HG03280 (cell line): Measurements from ENCODE around the gene PRPF31.

Source experiments
- ATAC-seq: cut with Tn5 transposase; IDR thresholded peaks from one replicate; pipeline ENCODE4 v1.9.1; 2021; ENCODE audit warnings: mild to moderate bottlenecking, moderate library complexity; ENCODE audit not compliant: unreplicated experiment

Gene PRPF31

DNA sequence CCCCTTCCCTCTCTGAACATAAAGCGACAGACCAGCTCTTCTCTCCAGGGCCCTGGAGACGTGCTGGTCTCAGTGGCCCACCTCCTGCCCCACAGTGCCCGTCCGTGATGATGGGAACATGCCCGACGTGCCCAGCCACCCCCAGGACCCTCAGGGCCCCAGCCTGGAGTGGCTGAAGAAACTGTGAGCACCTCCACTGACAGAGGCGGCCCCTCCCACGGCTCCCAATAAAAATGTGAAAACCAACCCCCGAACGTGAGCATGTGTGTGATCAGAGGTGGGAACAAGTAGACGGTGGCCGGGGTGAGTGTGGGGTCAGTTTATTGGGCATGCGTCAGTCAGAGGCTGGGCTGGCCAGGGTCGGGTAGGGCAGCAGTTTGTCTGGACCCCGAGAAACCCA, 8.8 kb upstream of the PRPF31 start:
- ATAC-seq: no peak

DNA sequence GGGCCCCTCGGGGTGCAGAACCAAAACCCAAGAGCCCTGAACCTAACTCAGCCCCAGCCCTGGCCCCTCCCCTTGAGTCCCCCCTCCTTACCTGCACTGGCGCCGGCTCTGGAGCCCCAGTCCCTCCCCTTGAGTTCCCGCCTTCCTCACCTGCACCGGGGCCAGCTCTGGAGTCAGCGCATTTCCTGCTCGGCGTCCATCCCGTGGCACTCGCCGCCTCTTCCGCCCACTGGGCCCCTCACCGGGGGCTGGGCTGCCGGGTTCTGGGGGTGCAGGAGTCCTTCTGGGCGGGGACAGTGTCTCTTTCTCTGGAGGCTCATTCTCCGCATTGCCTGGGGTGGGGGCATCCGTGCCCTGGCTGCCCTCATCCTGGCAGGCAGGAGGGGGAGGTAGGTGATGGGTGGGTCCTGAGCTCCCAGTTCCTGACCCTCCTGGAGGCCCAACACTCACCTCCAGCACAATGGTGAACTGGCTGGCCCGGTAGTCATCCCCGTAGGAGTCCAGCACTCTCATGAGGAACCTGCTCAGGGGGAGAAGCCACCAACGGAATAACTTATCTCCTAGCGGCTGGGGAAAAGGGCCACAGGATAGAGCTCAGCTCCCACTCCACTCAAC, 7.6 kb upstream of the PRPF31 start:
- ATAC-seq: no peak

DNA sequence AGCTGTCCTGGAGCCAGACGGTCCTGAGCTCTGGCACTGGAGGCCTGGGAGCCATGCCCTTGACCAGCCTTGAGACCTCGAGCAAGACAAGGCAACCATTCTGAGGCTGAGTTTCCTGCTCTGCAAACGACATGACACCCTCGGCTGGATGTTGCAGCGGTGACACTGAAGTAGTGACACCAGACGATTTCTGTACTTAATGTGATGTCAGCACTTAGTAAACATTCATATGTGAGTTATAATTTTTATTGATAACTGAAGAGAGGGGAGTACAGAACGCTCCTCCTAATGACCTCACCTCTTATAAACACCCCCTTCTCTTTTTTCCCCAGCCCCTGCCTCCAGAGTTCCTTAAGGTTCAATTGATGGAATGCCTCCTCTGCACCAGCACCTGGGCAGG, 7.1 kb upstream of the PRPF31 start:
- ATAC-seq: no peak

DNA sequence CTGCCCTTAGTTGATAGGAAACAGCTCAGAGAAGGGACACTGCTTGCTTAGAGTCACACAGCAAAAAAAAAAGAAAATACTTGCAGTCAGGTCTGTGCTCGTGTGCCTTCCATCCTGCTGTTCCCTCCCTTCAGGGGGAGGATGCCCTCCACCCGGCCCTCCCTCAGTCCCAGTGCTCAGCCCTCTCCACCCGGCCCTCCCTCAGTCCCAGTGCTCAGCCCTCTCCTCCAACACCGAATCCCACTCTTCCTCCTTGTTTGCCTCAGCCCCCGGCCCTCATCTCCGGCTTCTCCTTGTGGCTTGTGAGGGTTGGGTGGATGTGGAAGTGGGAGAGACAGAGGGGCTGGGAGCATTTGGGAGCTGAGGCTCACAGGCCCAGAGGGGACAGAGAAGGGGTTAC, 5.9 kb upstream of the PRPF31 start:
- no peak for ATAC-seq

DNA sequence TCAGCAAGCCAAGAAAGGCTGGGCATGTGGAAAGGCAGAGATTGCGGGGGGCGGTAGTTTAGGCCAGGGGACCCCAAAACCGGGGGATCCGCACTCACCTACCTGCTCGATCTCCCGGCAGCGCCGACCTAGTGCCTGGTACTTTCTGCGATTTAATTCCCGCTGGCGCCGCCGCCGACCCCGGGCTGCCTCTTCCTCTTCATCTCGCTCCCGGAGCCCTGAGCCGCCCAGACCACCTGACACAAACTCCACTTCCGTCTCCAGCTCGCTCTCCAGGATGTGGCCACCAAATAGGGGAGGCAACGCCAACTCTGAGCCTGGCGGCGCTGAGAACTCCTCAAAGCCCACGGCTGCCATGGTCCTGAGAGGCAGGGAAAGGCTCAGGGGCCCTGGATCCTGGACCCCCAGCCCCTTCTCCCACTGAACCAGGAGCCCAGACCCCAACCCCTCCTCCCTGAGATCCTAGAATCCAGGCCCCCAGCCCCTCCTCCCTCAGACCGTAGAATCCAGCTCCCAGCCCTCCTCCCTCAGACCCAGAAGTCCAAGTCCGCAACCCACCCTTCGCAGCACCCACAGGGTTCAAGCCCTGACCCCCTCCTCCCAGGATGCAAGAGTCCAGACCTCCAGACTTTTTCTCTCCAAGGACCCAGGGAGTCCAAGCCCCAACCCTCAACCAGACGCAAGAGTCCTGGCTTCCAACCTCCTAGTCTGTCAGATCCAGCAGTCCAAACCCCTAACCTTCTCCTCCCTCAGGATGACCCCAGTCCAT, 1.0 kb upstream of the PRPF31 start:
- ATAC-seq: no peak

DNA sequence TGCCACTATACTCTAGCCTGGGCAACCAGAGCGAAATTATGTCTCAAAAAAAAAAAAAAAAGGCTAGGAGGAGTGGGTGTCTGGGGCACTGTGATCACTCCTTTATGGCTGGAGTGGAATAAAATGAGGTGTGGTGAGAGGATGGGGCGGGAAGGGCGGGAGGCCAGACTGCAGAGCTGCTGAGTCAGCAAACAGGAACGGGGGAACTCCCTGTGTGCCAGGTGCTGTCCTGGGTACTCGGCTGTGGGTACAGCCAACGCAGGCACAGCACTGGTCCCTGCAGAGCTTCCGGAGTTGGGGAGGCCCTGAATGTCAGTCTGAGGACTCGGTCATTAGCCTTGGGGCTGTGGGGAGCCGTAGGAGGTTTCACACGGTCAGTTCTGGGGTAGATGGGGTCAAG, 5.7 kb downstream of the PRPF31 start:
- no peak for ATAC-seq

DNA sequence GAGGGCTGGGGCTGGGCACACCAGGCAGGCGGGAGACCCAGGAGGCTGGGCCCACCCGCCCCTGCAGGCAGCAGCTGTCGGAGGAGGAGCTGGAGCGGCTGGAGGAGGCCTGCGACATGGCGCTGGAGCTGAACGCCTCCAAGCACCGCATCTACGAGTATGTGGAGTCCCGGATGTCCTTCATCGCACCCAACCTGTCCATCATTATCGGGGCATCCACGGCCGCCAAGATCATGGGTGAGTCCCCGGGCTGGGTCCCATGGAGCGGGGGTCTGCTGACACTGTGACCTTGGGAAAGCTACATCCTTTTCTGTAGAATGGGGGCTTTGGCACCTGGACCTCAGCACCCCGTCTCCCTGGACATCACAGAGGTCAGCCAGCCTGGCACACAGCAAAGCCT, 8.1 kb downstream of the PRPF31 start:
- ATAC-seq: no peak

DNA sequence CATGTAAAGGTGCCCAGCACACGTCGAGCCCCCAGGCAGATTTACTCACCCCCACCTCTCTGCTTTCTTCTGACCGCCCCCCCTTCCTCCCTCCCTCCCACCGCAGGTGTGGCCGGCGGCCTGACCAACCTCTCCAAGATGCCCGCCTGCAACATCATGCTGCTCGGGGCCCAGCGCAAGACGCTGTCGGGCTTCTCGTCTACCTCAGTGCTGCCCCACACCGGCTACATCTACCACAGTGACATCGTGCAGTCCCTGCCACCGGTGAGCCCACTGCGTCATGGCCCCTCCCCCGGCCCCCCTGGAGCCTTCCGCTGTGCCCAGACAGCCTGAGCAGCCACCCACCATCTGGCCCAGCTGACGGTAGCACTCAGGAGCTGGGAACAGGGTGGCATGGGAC, 8.8 kb downstream of the PRPF31 start:
- ATAC-seq: no peak

DNA sequence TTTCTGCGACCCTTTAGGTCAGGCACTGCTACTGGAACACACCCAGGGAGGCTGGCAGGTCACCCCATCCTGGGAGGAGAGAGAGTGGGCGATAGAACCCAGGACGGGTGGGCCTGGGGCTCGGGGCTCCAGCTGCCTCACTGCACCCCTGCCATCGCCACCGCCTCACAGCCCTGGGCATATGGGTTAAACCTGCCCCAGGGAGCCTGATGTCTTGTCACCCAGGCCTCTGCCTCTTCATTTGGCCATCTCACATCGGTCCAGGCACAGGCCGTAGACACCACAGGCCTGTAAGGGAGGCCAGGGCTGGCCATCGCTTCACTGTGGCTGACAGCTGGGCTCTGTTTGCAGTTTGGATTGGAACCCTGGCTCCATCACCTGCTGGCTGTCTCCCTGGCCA, 10.2 kb downstream of the PRPF31 start:
- ATAC-seq: no peak

DNA sequence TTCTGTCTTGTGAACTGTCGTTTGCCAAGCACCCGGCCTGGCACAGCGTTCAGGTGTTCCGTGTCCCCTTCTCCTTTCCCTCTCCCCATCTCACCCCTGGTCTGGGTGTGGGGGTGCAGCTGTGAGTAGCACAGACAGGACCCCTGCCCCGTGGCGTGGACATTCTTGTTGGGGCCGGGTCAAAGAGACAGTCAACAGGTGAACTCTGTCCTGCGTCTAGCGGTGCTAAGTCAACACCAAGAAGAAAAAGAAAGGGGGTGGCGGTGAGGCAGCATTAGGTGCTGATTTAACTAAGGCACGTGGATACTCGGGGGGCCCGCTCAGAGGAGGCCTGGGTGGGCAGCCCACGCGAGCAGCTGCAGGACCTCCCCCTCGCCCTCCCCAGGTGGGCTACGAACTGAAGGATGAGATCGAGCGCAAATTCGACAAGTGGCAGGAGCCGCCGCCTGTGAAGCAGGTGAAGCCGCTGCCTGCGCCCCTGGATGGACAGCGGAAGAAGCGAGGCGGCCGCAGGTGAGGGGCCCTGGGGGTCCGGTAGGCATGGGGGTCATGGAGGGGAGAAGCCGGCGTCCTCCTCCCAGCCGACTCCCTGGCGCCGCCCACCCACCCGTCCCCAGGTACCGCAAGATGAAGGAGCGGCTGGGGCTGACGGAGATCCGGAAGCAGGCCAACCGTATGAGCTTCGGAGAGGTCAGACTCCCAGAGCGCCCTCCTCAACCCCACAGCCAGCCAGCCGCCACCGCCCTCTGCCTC, 12.3 kb downstream of the PRPF31 start:
- no peak for ATAC-seq

DNA sequence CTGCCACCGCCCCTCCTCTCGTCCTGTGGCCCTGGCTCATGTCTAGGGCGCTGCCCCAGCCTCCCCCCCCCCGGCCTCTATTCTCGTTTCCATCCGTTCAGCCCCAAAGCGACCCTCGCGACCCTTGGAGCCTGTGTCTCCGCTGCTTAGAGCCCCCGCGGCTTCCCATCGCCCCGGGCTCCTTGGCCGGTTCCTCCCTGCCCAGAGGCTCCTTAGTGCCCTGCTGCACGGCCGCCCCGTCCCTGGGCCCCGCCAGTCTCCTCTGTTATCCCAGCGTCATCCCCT, 12.8 kb downstream of the PRPF31 start:
- no peak for ATAC-seq

DNA sequence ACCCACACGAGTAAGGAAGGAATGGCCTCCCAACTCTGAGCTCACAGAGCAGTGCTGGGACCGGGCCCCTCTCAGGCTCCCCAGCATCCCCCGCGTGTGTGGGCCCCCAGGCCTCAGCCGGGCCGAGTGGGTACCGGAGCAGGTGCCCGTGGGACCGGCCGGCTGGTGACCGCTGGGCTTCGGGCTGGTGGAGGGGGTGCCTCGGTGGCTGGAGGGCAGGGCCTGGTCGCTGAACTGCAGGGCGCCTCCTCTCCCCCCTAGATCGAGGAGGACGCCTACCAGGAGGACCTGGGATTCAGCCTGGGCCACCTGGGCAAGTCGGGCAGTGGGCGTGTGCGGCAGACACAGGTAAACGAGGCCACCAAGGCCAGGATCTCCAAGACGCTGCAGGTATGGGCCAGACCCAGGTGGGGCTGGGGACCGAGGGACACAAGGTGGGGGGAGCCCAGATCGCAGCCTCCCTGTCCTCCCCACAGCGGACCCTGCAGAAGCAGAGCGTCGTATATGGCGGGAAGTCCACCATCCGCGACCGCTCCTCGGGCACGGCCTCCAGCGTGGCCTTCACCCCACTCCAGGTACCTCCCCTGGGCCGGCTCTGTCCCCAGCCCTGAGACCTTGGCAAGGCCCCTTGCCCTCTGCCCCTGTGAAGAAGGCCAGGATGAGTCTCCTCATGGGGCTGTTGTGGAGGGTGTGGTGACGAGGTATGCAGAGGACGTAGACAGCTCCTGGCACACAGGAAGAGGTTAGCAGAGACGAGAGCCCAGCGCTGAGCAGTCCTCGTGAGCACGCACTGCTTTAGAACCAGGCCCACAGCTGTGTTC, 13.5 kb downstream of the PRPF31 start:
- ATAC-seq: no peak

DNA sequence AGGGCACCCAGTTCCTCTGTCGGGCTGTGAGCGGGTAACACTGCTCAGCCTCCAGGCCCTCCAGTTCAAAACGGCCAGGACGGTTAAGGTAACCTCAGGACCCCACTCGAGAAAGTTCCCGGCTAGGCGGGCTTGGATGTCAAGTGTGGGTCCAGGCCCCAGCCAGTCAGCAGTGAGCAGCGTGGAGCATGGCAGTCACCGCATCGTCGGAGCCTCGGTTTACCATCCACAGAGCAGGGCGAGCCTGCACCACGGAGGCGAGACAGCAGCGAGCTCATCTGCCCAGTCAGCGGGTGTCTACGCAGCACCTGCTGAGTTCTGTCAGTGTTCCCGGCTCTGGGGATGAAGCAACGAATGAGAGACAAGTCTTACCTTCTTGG, 14.1 kb downstream of the PRPF31 start:
- no peak for ATAC-seq

DNA sequence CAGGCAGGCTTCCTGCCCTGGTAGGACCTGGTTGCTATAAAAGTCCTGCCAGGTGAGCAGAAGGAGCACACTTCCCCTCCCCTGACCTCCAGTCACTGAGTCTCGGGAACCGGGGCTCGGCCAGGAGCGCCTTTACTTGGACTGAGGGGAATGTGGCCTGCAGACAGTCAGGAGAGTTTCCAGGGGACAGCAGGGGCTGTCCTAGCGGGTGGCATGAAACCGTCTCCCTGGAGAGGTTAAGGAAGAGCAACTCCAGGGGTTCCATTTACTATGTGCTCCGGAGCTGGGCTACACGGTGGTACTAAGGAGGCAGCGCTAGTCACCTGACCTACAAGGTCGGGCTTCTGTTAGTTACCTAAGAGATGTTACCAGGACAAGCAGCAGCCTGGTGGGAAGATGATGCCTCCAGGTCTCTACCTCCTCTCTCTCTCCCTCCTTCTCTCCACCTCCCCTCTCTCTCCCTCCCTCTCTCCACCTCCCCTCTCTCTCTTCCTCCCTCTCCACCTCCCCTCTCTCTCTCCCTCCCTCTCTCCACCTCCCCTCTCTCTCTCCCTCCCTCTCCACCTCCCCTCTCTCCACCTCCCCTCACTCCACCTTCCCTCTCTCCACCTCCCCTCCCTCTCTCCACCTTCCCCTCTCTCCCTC, 17.9 kb downstream of the PRPF31 start:
- ATAC-seq: no peak

DNA sequence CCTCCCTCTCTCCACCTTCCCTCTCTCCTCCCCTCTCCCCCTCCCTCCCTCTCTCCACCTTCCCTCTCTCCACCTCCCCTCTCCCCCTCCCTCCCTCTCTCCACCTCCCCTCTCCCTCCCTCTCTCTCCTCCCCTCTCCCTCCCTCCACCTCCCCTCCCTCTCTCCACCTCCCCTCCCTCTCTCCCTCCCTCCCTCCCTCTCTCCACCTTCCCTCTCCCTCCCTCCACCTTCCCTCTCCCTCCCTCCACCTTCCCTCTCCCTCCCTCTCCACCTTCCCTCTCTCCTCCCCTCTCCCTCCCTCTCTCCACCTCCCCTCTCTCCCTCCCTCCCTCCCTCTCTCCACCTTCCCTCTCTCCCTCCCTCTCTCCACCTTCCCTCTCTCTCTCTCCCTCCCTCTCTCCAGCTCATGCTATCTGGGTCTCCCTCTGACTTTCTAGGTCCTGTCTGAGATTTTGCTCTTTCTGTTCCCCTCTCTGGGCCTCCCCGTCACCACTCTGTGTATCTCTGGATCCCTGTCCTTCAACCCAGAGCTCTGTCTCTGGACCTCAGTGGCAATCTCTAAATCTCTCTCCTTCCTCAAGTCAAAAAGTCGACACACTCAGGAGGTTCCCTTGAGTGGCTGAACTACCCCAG, 18.5 kb downstream of the PRPF31 start:
- ATAC-seq: no peak

DNA sequence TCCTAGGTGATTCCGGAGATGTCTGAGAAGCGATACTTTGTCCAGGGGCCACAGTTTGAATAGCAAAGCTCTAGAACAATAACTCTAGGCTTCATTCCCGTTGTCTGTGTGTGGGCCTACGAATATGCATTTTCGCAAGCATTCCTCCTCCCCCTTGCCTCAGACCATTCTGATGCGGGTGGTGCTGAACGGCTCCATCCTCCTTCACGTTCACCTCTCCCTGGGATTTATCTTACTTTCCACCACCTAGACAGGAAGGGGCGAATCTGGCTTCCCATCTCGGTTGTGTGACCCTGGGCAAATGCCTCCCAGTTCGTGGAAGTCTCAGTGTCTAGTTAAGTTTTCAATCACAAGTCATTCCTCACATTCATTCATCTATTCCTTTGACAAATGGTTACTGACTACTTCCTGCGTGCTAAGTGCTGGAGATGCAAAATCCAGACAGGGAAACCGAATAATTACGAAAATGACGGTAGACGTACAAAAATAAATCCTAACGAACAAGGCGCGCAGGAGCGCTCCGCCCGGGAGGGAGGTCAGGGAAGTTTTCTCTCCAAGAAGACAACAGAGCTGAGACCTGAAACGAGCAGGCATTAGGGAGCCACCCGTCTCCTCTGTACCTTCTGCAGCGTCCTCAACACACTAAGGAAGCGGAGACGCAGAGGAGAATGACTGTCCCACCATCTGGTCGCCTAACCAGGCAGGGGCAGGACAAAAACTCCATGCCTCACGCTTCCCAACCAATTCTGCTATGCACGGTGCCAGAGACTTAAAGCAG, 20.7 kb downstream of the PRPF31 start:
- no peak for ATAC-seq

DNA sequence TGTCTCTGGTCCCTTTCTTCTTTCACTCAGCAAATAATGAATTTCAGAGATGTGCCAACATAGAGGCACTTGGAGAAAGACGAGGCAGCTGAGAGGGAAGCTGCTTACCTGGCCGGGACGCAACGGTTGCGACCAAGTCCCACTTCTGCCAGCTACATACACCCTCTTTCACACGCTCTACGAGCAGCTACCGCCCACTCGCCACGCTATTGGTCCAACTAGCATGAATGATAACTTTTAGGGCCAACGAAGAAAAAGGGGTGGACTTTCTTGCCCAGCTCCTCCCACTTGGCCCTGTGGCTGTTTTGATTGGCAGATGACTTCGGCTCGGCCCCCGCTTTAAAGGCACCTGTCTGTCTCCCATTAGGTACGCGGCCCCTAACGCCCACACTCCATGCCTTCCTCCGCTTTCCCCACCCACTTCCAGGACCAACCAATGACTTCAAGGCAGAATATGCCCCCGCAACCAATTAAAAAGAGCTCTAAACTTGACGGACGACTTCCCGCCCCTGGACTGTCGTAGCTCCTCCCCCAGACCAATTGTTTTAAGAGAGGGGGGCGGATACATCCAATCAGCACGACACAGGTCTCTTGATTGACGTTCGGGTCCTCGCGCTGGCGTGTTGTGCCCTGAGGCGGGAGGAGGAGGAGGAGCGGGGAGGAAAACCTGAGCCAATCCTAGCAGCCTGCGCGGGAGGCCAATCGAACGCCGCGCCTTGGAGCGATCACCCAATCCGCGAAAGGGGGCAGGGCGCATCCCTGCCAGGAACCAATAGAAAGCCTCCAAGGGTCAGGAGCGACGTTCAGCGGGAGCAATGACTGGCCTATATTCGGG, 21.5 kb downstream of the PRPF31 start:
- ATAC-seq: peak; percentile 75

DNA sequence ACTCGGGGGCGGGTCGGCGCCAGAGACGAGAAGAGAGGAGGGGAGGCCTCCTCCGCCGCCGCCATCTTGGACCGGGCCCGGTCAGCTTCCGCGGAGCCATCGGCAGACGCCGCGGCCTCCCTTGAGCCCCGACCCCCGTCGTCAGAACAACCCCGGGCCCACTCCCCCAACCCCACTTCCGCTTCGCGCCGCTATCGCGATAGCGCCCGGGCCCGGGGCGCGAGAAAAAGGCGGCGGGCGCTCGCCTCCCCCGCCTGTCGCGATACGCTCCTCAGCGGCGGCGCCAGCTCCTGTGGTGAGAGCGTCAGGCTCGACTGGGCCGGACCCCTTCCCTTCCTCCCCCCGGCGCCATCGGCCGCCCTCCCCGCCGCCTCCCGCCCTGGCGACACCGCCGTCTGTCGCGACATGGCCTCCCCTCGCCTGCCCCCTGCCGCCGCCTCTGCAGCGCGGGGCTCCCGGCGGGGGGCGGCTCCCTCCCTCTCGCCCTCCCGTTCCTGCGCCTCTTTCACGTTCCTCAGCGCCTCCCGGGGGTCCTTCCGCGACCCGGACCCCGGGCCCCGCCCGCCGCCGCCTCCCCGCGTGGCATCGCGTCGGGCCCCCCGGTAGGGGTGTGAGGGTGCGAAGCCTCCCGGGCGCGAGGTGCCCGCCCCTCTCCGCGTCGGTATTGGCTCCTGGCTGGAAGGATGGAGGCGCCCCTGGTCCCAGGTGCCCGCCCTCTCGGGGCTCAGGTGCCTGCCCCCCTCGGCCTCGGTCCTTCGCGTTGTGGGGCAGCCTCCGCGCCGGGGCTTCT, 22.3 kb downstream of the PRPF31 start, which contains the start of gene CNOT3:
Gene CNOT3, plus strand, starts transcription at position 64 of the 790 bp plus-strand sequence. CDS start 5,217 bp downstream, outside the sequence.
- ATAC-seq: no peak
